GM18858 (cell line): ENCODE results near the gene ADARB2.
"Not testable (repeated sequence)": the region's sequence is repeated elsewhere in the genome, so short reads cannot be mapped to it uniquely, and the experiment has no call there.

Source experiments
- ATAC-seq: cut with Tn5 transposase; IDR thresholded peaks from one replicate; pipeline ENCODE4 v1.9.1; 2021; ENCODE audit not compliant: unreplicated experiment

The ADARB2 gene

GRCh38 chr10:1552406-1552805 is 184.9 kb downstream of the ADARB2 start:
- no peak for ATAC-seq

GRCh38 chr10:1551636-1552338 is 185.5 kb downstream of the ADARB2 start:
- no peak for ATAC-seq

DNA sequence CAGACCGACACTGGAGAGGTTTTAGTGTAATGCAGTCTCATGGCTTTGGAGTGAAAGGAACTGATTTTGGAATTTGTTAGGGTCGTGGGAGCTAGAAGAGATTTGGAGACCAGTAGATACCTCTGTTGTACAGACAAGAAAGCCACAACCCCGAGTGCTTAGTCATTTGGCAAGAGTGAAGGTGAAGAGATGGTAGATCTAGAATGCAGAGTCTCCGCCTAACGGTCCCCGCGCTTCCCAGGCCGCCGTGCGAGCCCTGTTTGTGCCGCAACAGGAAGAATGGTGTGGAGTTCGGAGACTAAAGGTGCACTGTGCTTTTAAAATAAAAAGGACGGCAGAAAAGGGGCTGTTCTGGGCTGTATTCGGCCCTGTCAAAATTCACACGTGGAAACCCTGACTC is 186.7 kb downstream of the ADARB2 start:
- no peak for ATAC-seq

- ATAC-seq = no peak
Measured at GRCh38 chr10:1550291-1550595, 187.1 kb downstream of the ADARB2 start.

DNA sequence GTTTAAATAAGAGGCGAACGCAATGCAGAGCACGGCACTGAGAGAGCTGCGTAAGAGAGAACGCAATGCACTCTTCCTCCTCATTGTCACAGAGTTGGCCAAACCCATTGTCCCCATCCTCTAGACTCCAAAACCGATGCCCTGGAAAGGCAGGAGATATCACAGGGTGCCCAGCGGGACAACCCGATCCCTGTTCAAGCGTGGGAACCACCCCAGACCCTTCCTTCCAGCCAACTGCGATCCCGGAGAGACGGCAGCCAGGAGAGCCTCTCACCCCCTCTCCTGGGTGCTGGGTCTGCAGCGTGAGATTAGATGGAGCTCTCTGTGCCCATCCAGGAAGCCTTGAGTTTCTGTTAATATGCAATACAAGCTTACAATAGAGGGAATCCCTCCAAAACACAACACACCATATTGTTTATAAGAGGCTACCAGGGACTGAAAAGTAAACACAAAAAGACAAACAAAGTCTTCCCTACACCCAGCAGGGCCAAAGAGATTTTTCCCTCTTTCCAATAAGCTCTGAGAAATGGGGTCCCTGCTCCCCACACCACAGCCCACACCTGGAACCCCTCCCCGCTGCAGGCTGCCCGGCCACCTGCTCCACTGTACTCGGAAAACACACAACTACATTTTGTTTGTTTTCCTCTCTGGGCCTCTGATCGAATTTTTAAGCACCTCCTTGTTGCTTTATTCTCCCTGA is 187.6 kb downstream of the ADARB2 start:
- no peak for ATAC-seq

- ATAC-seq = no peak
Measured at GRCh38 chr10:1548596-1548995, 188.7 kb downstream of the ADARB2 start.

DNA sequence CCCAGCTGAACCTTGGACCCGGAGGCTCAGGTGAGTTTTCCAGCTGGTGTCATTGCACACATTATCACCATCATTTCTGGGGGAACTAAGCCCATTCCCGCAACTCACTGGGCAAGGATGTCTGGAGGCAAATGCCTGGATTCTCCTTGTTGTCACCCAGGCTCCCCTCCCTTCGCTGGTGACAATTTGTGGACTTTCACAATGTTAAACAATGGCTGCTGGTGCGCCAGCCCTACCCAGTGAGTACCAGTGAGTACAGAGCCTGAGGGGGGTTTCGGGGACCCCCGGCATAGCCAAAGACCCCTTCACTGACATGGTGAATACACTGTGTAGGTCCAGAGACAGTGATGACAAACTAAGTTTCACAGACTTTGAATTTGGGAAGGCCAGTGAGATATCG is 189.2 kb downstream of the ADARB2 start:
- ATAC-seq = no peak

GRCh38 chr10:1546431-1547110 is 190.8 kb downstream of the ADARB2 start:
- ATAC-seq = no peak

- ATAC-seq = no peak
Measured at GRCh38 chr10:1545524-1545923, 191.8 kb downstream of the ADARB2 start.

DNA sequence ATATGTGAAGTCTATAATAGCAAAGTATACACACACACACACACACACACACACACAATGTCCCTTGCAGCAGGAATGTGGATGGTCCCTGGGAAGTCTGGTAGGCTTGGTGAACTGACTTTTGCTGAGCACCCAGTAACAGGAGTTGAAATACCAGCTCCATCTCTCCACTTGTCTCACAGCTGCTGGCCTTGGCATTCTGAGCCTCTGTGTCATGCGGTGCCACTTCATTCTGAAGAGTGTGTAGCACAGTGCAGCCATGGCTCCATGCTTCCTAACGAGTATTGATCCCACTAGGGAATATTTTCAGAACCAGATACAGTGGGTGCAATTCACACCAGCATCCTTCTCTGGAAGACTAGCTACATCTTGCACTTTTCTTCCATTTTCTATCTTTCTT is 192.4 kb downstream of the ADARB2 start:
- no peak for ATAC-seq

- no peak for ATAC-seq
Measured at GRCh38 chr10:1544209-1544673, 193.1 kb downstream of the ADARB2 start.

- no peak for ATAC-seq
Measured at GRCh38 chr10:1543596-1543995, 193.7 kb downstream of the ADARB2 start.

- no peak for ATAC-seq
Measured at GRCh38 chr10:1542941-1543340, 194.4 kb downstream of the ADARB2 start.

DNA sequence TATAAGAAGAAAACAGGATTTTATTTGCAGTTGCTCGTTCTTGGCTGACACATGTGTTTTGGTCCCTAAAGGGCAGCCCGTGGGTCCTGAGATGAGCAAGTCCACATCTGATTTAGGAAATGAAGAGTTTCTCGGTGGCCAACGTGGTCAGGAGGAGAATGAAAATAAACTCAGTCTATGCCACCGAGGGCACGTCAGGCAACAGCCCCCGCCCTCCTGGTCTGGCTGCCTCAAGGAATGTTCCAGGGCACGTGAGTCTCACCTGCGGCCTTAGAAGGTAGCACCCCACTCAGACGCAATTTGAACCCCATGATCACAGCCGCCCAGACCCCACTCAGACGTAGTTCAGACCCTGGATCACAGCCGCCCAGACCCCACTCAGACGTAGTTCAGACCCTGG is 197.2 kb downstream of the ADARB2 start:
- no peak for ATAC-seq

GRCh38 chr10:1539216-1539615 is 198.1 kb downstream of the ADARB2 start:
- no peak for ATAC-seq

DNA sequence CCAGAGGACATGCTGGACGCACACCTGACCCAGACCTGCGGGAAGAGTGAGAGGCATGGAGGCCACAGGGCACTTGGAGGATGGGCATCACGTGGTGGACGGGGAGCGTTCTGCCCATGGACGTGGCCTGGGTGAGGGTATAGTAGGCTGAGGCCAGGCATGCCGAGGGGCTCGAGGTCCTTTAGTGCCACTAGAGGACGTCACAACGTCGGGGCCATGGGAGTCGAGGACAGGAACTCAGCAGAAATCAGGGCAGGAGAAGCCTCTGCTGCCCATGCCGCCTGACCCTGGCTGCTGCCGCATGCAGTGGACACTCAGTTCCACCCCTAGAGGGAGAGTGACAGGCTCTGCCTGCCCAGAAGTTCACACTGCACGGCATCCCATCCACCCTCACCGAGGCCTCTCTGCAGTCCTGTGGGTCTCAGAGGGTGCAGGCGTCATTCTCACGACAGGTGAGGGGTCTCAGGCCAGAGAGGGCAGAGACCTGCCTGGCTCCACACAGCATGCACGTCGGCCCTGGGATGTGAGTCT is 198.7 kb downstream of the ADARB2 start:
- no peak for ATAC-seq

DNA sequence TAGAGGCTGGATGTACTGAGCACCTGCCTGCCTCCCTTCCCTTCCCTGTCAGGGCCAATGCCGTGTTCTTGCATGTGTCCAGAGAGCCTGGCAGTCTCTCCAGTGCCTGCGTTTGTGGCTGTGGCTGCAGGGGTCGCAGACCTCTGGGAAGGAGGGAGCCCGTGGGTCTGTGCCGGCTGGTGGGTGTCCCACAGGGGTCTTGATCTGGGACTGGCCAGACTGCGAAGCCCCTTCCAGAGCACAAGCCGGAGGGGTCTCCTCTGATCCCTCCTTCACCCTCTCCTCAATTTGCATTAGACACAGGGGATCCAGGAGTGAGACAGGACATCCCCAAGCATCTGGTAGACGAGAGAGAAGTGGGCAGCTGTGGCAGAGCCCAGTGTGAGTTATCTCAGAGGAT is 199.2 kb downstream of the ADARB2 start:
- no peak for ATAC-seq

GRCh38 chr10:1537449-1537848 is 199.9 kb downstream of the ADARB2 start:
- not testable (repeated sequence) for ATAC-seq

DNA sequence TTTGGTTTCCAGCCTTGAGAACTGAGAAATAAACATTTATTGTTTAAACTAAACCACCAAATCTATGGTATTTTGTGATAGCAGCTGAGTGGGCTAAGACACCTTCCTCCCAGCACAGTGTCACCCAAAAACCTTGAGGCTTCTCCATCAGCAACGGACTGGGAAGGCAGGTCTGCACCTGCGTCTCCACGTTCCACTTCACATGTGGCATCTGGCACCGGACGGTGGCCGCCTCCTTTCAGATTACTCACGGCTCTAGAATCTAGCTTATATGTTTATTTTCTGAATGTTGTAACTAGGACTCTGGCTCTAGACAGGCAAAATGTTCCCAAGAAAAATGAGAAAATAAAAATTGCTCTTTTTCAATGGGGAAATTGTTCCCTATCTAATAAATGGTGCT is 201.0 kb downstream of the ADARB2 start:
- ATAC-seq = no peak

GRCh38 chr10:1535301-1535965 is 201.9 kb downstream of the ADARB2 start:
- no peak for ATAC-seq

DNA sequence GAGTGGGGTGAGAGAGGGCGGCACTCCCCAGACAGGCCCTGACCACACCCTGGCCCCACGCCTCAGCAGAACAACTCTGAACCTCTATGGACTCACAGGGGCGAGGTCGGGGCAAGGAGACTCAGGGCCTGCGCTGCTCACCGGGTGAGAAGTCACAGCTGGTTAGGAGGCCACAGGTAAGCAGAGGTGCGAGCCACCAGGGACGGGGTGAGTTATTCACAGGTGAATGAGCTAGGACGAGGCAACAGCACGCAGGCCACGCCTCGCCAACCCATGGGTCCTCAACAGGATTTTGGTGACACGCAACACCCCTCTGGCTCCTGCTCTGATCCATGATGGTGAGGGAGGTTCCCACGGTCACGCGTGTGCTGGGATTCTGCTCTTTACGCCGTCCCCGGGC is 202.5 kb downstream of the ADARB2 start:
- no peak for ATAC-seq
